GM10847 (cell line): ENCODE data around the gene SGCA.

Source experiments
- POLR2A ChIP-seq: IDR thresholded peaks from 2 replicates; pipeline ENCODE4 v1.6.1; 2011; ENCODE audit not compliant: insufficient read length; ENCODE audit errors: extremely low read depth

SGCA gene

GRCh38 chr17:50177476-50177875 is 11.7 kb downstream of the SGCA start:
- TF ChIP-seq POLR2A = no peak

GRCh38 chr17:50177983-50178834 is 12.4 kb downstream of the SGCA start:
- TF ChIP-seq POLR2A = no peak

- no peak for TF ChIP-seq POLR2A
Observed at GRCh38 chr17:50180111-50180510, 14.3 kb downstream of the SGCA start.

- no peak for TF ChIP-seq POLR2A
Observed at GRCh38 chr17:50180620-50181019, 14.8 kb downstream of the SGCA start.

GRCh38 chr17:50181144-50181543 is 15.3 kb downstream of the SGCA start:
- TF ChIP-seq POLR2A = no peak

- TF ChIP-seq POLR2A = no peak
Observed at GRCh38 chr17:50181591-50182560, 16.1 kb downstream of the SGCA start.

- no peak for TF ChIP-seq POLR2A
Observed at GRCh38 chr17:50182783-50183420, 17.1 kb downstream of the SGCA start.

- TF ChIP-seq POLR2A = no peak
Observed at GRCh38 chr17:50183421-50183994, 17.7 kb downstream of the SGCA start.

- no peak for TF ChIP-seq POLR2A
Observed at GRCh38 chr17:50184064-50184463, 18.3 kb downstream of the SGCA start.

GRCh38 chr17:50184611-50185398 is 19.0 kb downstream of the SGCA start:
- no peak for TF ChIP-seq POLR2A

- TF ChIP-seq POLR2A = no peak
Observed at GRCh38 chr17:50185631-50186471, 20.0 kb downstream of the SGCA start.

GRCh38 chr17:50186661-50187393 is 21.0 kb downstream of the SGCA start:
- TF ChIP-seq POLR2A = no peak

- no peak for TF ChIP-seq POLR2A
Observed at GRCh38 chr17:50187394-50187725, 21.6 kb downstream of the SGCA start.
